Neuron (in vitro differentiated cells): Measurements from ENCODE around the gene ELMOD2.

Source experiments
- H2AFZ ChIP-seq: one replicate; pipeline ENCODE4 v1.6.1; 2013; ENCODE audit warnings: low read depth, mild to moderate bottlenecking, inconsistent platforms, low read length, moderate library complexity
- H3K27me3 ChIP-seq: one replicate; pipeline ENCODE4 v1.6.1; 2013; ENCODE audit warnings: low read length; ENCODE audit not compliant: insufficient read depth
- H3K36me3 ChIP-seq: one replicate; pipeline ENCODE4 v1.6.1; 2013; ENCODE audit warnings: low read length; ENCODE audit not compliant: insufficient read depth
- H3K4me1 ChIP-seq: one replicate; pipeline ENCODE4 v1.6.1; 2013; ENCODE audit warnings: low read length; ENCODE audit not compliant: insufficient read depth
- H3K4me3 ChIP-seq: 2 replicates; pipeline ENCODE4 v1.5.1; 2013; ENCODE audit warnings: mild to moderate bottlenecking, low read length, moderate library complexity
- H3K9me3 ChIP-seq: one replicate; pipeline ENCODE4 v1.6.1; 2013; ENCODE audit warnings: low read length

ELMOD2 gene

DNA sequence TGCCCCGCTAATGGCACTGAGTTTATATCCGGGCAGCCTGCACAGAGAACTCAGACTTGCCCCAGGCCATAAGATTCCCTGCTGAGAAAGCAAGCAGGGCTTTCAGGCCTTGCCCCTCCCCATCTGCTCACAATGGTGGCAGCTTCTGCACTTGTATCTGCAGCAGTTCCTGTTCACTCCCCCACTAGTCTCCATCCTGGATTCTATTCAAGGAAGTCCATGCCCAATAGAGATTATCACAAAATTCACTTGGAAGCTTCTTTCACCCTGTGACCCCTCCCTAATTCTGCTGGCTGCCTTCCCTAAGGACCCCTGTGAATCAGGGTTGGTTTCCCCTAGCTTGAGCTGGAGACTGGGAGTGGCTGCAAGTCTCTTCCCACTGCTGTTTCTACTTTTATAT is 79.3 kb downstream of the ELMOD2 start:
- no peaks in the 10 kb centered on the region for H3K9me3 ChIP-seq
- H3K27me3 ChIP-seq, result no peaks in the 10 kb centered on the region
- peaks cover 10% of the 10 kb centered on the region for H3K4me1 ChIP-seq
- no peak overlapping the region for H3K4me3 ChIP-seq
- H3K36me3 ChIP-seq, result no peaks in the 10 kb centered on the region
- H2AFZ ChIP-seq, result no peak overlapping the region
